ENCODE measurements around the gene MAN1A1. TPM values are rescaled to one million over a fixed set of nuclear protein-coding genes. Genes with fewer than 3 reads are reported as not detected.

Gene MAN1A1
- polyA plus RNA-seq, 3 donors: 11.0 to 20.4 (median 16.1) TPM

DNA sequence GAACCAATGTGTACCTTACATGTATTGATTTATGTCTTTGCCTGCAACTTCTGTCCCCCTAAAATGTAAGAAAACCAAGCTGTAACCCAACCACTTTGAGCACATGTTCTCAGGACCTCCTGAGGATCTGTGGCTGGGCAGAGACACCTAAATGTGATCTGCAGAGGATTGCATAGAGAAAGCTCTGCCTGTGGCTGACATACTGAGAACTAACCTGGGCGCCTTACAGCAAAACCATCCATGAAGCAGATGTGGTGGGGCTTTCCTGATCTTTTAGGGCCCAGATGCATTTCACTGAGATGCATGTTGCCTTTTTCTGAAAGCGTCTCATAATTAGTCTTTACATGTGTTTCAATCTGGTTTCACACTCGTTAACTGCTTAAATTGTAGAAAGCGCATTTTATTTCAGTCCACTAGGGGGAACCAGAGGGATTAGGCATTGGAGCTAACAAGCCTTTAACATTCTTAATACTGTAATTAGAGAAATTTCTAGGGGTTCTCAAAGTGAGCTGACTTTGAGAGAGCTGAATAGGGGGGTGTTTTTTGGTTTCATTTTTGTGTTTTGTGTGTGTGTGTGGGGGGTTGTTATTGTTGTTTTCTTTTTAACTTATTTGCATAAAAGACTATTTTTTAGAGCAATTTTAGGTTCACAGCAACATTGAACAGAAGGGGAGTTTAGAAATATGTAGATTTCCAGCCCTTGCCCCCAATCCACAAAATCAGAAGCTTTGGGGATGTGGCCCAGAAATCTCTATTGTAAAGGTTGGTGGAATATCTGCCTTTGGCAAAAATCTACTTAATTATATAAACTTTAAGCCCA, 220.2 kb downstream of the MAN1A1 start:
- Histone ChIP-seq H4K20me1 (ENCODE audit: insufficient read depth, low read length) (no peaks in the 10 kb centered on the region), H2AFZ (ENCODE audit: insufficient read depth, low read depth, low read length, poor library complexity, severe bottlenecking) (no peak overlapping the region), H3K9ac (ENCODE audit: insufficient read depth, low read length, poor library complexity, severe bottlenecking) (no peak overlapping the region), H3K4me3 (replicated peaks in 1 of 3; ENCODE audit: low read depth in 2 of 3, low read length in 3 of 3) (no peak overlapping the region), H3K79me2 (ENCODE audit: insufficient read depth, low read length) (no peaks in the 10 kb centered on the region), H3K27me3 (ENCODE audit: control insufficient read depth in 2 of 2, insufficient read depth in 2 of 2, low read length in 2 of 2) (no peaks in the 10 kb centered on the region), H3K9me3 (replicated peaks in 1 of 2; ENCODE audit: control insufficient read depth in 1 of 2, insufficient read depth in 1 of 2, low read length in 2 of 2) (no peaks in the 10 kb centered on the region), H3K27ac (ENCODE audit: low read depth in 1 of 2, low read length in 2 of 2) (no peak overlapping the region), H3K36me3 (replicated peaks in 1 of 2; ENCODE audit: control insufficient read depth in 1 of 2, insufficient read depth in 2 of 2, low read length in 2 of 2) (no peaks in the 10 kb centered on the region), H3K4me1 (ENCODE audit: control insufficient read depth in 1 of 2, insufficient read depth in 2 of 2, low read length in 2 of 2) (peaks cover 10 to 13% of the 10 kb centered on the region in 2 donors), H3K4me2 (replicated peaks; ENCODE audit: extremely low read depth, low read length, poor library complexity, severe bottlenecking) (no peak overlapping the region)
- peaks cover 0 to 3% (median 2%) of the 10 kb centered on the region in 3 donors for H3K27me3 Mint-ChIP-seq (ENCODE audit: low read depth in 3 of 3)
- no peaks in the 10 kb centered on the region for H3K36me3 Mint-ChIP-seq
- H3K27ac Mint-ChIP-seq: peak overlapping the region in 1 of 7 donors; percentile 11
- TF ChIP-seq, protein P1, sequence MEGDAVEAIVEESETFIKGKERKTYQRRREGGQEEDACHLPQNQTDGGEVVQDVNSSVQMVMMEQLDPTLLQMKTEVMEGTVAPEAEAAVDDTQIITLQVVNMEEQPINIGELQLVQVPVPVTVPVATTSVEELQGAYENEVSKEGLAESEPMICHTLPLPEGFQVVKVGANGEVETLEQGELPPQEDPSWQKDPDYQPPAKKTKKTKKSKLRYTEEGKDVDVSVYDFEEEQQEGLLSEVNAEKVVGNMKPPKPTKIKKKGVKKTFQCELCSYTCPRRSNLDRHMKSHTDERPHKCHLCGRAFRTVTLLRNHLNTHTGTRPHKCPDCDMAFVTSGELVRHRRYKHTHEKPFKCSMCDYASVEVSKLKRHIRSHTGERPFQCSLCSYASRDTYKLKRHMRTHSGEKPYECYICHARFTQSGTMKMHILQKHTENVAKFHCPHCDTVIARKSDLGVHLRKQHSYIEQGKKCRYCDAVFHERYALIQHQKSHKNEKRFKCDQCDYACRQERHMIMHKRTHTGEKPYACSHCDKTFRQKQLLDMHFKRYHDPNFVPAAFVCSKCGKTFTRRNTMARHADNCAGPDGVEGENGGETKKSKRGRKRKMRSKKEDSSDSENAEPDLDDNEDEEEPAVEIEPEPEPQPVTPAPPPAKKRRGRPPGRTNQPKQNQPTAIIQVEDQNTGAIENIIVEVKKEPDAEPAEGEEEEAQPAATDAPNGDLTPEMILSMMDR (IDR thresholded peaks at IDR 0.05): peak; percentile 84
- no peak overlapping the region for H3K4me3 Mint-ChIP-seq
- intact Hi-C loops (cut with micrococcal nuclease): loop anchor here in 1 of 2 donors (10.0 kb wide), 1 partner anchor 55 kb away; no protein-coding TSS in a partner anchor
- H3K9me3 Mint-ChIP-seq: no peaks in the 10 kb centered on the region
- WGBS (ENCODE audit: insufficient coverage): 92% methylated on average over 1 of the region's 4 CpGs
- H3K4me1 Mint-ChIP-seq: peaks cover 13% of the 10 kb centered on the region
- DNase-seq: peak; percentile 58 to 73 (median 68)

DNA sequence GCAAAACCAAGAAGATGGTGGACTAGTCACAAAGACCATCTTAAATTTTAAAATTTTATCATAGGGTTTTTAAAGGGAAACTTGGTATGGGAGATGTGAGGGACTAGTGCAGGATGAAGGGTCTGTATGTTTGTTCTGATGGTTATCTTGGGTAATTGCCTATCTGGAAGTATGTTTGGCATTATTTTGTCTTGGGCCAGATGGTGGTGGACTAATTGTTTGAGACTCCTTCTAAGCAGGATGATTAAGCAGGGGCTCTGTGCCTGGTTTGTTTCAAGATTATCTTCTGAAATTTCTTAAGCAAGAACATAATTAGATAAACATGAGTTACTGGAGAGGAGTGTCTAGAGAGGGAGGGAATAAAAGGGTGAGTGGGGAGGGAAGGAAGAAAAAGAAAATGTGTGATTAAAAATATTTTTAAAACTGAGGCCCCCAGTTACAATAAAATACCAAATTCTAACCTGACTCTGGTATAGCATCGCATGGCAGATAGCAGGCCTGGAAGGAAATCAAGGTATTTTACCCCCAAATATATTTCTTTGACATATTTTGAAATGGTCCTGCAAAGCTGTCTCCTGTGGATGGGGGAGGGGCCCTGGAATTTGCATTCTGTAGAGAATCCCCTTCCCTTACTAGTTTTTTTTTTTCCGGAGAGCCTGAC, 221.2 kb downstream of the MAN1A1 start:
- Mint-ChIP-seq H3K36me3 (no peaks in the 10 kb centered on the region), H3K27me3 (ENCODE audit: low read depth in 3 of 3) (peaks cover 0 to 3% (median 2%) of the 10 kb centered on the region in 3 donors), H3K9me3 (no peaks in the 10 kb centered on the region), H3K4me3 (no peak overlapping the region), H3K4me1 (peaks cover 13% of the 10 kb centered on the region), H3K27ac (no peak overlapping the region)
- Histone ChIP-seq H3K27me3 (ENCODE audit: control insufficient read depth in 2 of 2, insufficient read depth in 2 of 2, low read length in 2 of 2) (no peaks in the 10 kb centered on the region), H3K79me2 (ENCODE audit: insufficient read depth, low read length) (no peaks in the 10 kb centered on the region), H3K27ac (ENCODE audit: low read depth in 1 of 2, low read length in 2 of 2) (no peak overlapping the region), H3K4me1 (ENCODE audit: control insufficient read depth in 1 of 2, insufficient read depth in 2 of 2, low read length in 2 of 2) (peaks cover 10 to 13% of the 10 kb centered on the region in 2 donors), H4K20me1 (ENCODE audit: insufficient read depth, low read length) (no peaks in the 10 kb centered on the region), H3K9ac (ENCODE audit: insufficient read depth, low read length, poor library complexity, severe bottlenecking) (no peak overlapping the region), H3K4me2 (replicated peaks; ENCODE audit: extremely low read depth, low read length, poor library complexity, severe bottlenecking) (no peak overlapping the region), H2AFZ (ENCODE audit: insufficient read depth, low read depth, low read length, poor library complexity, severe bottlenecking) (no peak overlapping the region), H3K4me3 (replicated peaks in 1 of 3; ENCODE audit: low read depth in 2 of 3, low read length in 3 of 3) (no peak overlapping the region), H3K36me3 (replicated peaks in 1 of 2; ENCODE audit: control insufficient read depth in 1 of 2, insufficient read depth in 2 of 2, low read length in 2 of 2) (no peaks in the 10 kb centered on the region), H3K9me3 (replicated peaks in 1 of 2; ENCODE audit: control insufficient read depth in 1 of 2, insufficient read depth in 1 of 2, low read length in 2 of 2) (no peaks in the 10 kb centered on the region)
- TF ChIP-seq, protein P1 (IDR thresholded peaks at IDR 0.05): no peak
- DNase-seq: no peak
- WGBS (ENCODE audit: insufficient coverage): 86% methylated on average over 1 of the region's 2 CpGs
- intact Hi-C loops (cut with micrococcal nuclease): loop anchor here in 1 of 2 donors (10.0 kb wide), 1 partner anchor 56 kb away; no protein-coding TSS in a partner anchor

All from CD14-positive monocyte (primary cell).